Parietal lobe (tissue), 1 donor: ENCODE data around the gene ZSCAN29. TPM values are rescaled to one million over a fixed set of nuclear protein-coding genes. Genes with fewer than 3 reads are reported as not detected.

Source experiments
- total RNA-seq: library from RNA; depleted of rRNA; stranded (reverse); fragments of >200 nt; gene quantifications from one replicate; pipeline ENCODE4 v1.2.3, GENCODE V29; 2014

The ZSCAN29 gene
- 47.6 TPM for total RNA-seq

DNA sequence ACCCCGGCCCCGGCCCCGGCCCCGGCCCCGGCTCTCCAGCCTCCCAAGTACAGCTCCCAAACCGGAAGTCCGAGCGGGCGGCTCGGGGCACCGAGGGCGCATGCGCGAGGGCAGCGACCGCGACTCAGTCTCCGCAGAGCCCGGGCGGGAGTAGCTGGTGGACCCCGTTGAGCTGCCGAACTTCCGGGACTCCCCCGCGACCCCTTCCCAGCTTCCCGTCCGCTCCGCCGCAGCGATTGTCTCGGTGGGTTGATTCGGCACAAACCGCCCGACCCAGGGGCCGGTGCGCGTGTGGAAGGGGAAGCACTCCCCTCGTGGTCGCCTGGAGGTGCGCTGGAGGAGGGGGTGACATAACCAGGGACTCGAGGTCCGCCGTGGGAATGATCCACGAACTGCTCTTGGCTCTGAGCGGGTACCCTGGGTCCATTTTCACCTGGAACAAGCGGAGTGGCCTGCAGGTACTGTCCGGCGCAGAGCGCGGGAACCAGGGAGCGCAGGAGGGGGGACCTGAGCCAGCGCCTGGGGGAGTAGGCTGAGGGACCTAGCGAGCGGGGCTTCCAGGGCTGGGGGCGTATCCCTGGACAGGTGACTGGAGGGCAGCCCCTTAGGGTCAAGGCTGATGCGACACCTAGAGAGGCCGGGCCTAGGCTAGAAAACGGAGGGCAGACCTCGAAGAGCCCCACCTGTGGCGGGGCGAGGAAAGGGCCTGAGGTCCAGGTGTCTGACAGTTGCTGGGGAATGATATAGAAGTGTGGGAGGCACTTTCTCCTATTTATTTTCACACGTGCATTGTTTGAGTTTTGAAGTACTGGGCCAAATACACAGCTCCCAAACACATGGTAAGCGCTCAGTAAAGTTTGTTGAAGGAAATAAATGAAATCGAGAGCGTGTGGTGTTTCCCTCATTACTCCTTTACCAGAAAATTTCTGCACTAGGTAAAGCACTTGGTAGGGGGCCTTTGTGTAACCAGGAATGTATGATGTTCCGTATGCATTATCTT, at the start of gene ZSCAN29, which contains the start of gene TUBGCP4:
ZSCAN29 (minus strand) TSS at position 69 of the 1,000 bp plus-strand sequence. CDS start 1,130 bp downstream, outside the sequence.
TUBGCP4 (plus strand) TSS at position 127 of the 1,000 bp plus-strand sequence; CDS start at position 381, 254 bp downstream.

DNA sequence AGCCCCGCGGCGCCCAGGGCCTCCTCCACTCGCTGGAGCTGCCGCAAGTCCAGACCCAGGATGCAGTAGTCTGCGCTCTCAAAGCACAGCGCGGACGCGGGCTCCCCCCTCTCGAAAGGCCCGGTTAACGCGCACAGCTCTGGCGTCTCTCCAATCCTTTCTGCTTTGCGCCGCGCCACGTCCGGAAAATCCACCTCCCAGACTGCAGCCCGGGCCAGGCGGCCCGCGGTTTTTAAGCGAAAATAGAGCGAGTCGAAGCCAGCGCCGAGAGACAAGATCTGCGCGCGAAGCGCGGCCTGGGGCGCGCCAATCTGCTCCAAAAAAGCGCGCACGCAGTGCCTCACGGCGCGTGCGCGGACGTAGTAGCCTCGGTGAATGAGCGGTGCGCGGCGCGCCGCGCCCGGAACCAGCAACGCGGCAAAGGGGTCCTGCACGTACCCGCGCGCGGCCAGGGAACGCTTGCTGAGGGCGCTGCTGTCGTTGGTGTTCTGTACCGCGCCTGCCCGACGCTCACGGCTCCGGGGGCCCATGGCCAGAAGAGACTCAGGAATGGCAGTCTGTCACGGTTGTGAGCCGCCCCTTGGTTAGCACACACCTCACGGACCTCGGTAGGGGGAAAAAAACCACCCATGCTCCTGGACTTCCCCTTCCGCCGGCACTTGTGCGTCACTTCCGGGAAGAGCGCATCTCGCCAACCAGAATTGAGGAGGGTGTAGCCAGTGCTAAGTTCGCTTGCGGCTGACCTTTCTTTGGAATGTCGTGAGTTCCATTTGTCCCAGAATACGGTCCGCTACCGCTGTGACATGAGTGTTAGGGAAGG, 40.7 kb downstream of the ZSCAN29 start, which contains the start of gene LCMT2:
LCMT2 (minus strand) TSS at position 614 of the 820 bp plus-strand sequence; CDS start at position 530, 84 bp downstream.

Other genes with a start within 250 kb of the ZSCAN29 start
- gene TMEM62, start 237.5 kb downstream of the ZSCAN29 start, total RNA-seq = 54.8 TPM
- 38.5 TPM for gene CCNDBP1, start 185.6 kb downstream of the ZSCAN29 start, total RNA-seq
- gene EPB42, start 150.0 kb downstream of the ZSCAN29 start, total RNA-seq = 0.31 TPM
- gene TGM5, start 104.1 kb downstream of the ZSCAN29 start, total RNA-seq = not detected
- gene TGM7, start 68.8 kb downstream of the ZSCAN29 start, total RNA-seq = not detected
- 19.1 TPM for gene LCMT2, start 40.5 kb downstream of the ZSCAN29 start, total RNA-seq
- gene TUBGCP4, start 58 bp upstream of the ZSCAN29 start, total RNA-seq = 25.7 TPM
- 258 TPM for gene TP53BP1, start 122.1 kb upstream of the ZSCAN29 start, total RNA-seq
- gene MAP1A, start 146.6 kb upstream of the ZSCAN29 start, total RNA-seq = 48.2 TPM
- 99.2 TPM for gene PPIP5K1, start 219.2 kb upstream of the ZSCAN29 start, total RNA-seq
- 11.9 TPM for gene CKMT1B, start 223.0 kb upstream of the ZSCAN29 start, total RNA-seq
- 1.6 TPM for gene STRC, start 247.8 kb upstream of the ZSCAN29 start, total RNA-seq